K562 (cell line): ENCODE data around the gene MAP3K4.

ENCODE experiments used
- CEBPG ChIP-seq, 3 experiments: fragments of 200-800 bp in 1 of 3; sonication (Bioruptor generic) in 1 of 3; sonication (generic) in 1 of 3; formaldehyde crosslinking in 1 of 3; IDR thresholded peaks in 2 of 3; conservative IDR thresholded peaks in 1 of 3; 2 replicates each; pipeline versions ENCODE4 v1.6.1 to v1.8.0; 2016 to 2022; ENCODE audit warnings: missing compliant biosample characterization in 2 of 3, missing genetic modification characterization in 2 of 3, mild to moderate bottlenecking in 1 of 3, missing genetic modification reagents in 1 of 3
- CTCF ChIP-seq, 3 experiments: IDR thresholded peaks in 2 of 3; conservative IDR thresholded peaks in 1 of 3; 2 replicates each; pipeline ENCODE4 v1.5.1; 2011 to 2012; ENCODE audit warnings: low read length in 3 of 3, mild to moderate bottlenecking in 3 of 3, control low read depth in 2 of 3, improper control_type of control experiment in 1 of 3, inconsistent platforms in 1 of 3, low read depth in 1 of 3, mixed read lengths in 1 of 3, moderate library complexity in 1 of 3; ENCODE audit not compliant: insufficient read depth in 2 of 3
- FIP1L1 ChIP-seq: fragments of 200-400 bp; formaldehyde crosslinking; IDR thresholded peaks from 2 replicates; pipeline ENCODE4 v1.6.1; 2018; ENCODE audit warnings: mild to moderate bottlenecking, low read depth, low read length; ENCODE audit not compliant: poor library complexity, severe bottlenecking
- GABPA ChIP-seq: fragments of 200-800 bp; sonication (Bioruptor generic); conservative IDR thresholded peaks from 2 replicates; pipeline ENCODE4 v1.6.1; 2016; ENCODE audit warnings: low read depth, missing genetic modification characterization, missing compliant biosample characterization
- HDAC2 ChIP-seq: fragments of 450-650 bp; IDR thresholded peaks from 2 replicates; pipeline ENCODE4 v1.6.1; 2016; ENCODE audit warnings: mild to moderate bottlenecking
- MAFK ChIP-seq: IDR thresholded peaks from 2 replicates; pipeline ENCODE4 v1.6.1; 2011; ENCODE audit warnings: low read length, improper control_type of control experiment
- POLR2A ChIP-seq: fragments of 450-650 bp; conservative IDR thresholded peaks from 2 replicates; pipeline ENCODE4 v1.6.1; 2016
- RCOR1 ChIP-seq, 2 experiments: IDR thresholded peaks; 2 replicates each; pipeline ENCODE4 v1.6.1; 2012; ENCODE audit warnings: low read depth in 2 of 2, low read length in 2 of 2, borderline replicate concordance in 1 of 2, improper control_type of control experiment in 1 of 2
- SP1 ChIP-seq: sonication (generic); formaldehyde crosslinking; IDR thresholded peaks from 2 replicates; pipeline ENCODE4 v1.8.1; 2022; ENCODE audit warnings: mild to moderate bottlenecking, missing genetic modification reagents
- TAF1 ChIP-seq: IDR thresholded peaks from 2 replicates; pipeline ENCODE4 v1.6.1; 2011; ENCODE audit warnings: mild to moderate bottlenecking, low read length, moderate library complexity; ENCODE audit not compliant: insufficient read depth, control insufficient read depth, severe bottlenecking; ENCODE audit errors: extremely low read depth
- TGIF2 ChIP-seq: sonication (generic); formaldehyde crosslinking; IDR thresholded peaks from 2 replicates; pipeline ENCODE4 v1.8.1; 2022; ENCODE audit warnings: mild to moderate bottlenecking, missing genetic modification reagents, moderate library complexity
- ZKSCAN1 ChIP-seq: fragments of 150-350 bp; IDR thresholded peaks from 2 replicates; pipeline ENCODE4 v1.6.1; 2016; ENCODE audit warnings: low read depth, low read length

- TF ChIP-seq CEBPG (CRISPR knock-in tag; IDR thresholded peaks at IDR 0.05) (no peak), CEBPG (tag; conservative IDR thresholded peaks at IDR 0.05 in 1 of 2, IDR thresholded peaks at IDR 0.05 in 1 of 2) (no peak), HDAC2 (no peak), POLR2A (no peak), TGIF2 (CRISPR knock-in tag) (no peak), ZKSCAN1 (no peak), SP1 (CRISPR knock-in tag) (no peak), GABPA (no peak), MAFK (no peak), TAF1 (no peak), RCOR1 (IDR thresholded peaks at IDR 0.05; ENCODE audit: borderline replicate concordance in 1 of 2, low read depth in 2 of 2, low read length in 2 of 2) (no peak), FIP1L1 (no peak), CTCF (IDR thresholded peaks at IDR 0.05 in 2 of 3, conservative IDR thresholded peaks at IDR 0.05 in 1 of 3; ENCODE audit: insufficient read depth in 2 of 3, low read depth in 1 of 3, low read length in 3 of 3) (no peak)
Measured at GRCh38 chr6:161151660-161152526, 160.3 kb downstream of the MAP3K4 start.
